K562 (cell line): Measurements from ENCODE around the gene SGMS1. TPM values are rescaled to one million over a fixed set of nuclear protein-coding genes. Genes with fewer than 3 reads are reported as not detected.

Experiments used
- ATF7 ChIP-seq: fragments of 450-650 bp; IDR thresholded peaks from 2 replicates; pipeline ENCODE4 v1.7.1; 2014; ENCODE audit warnings: mild to moderate bottlenecking, moderate library complexity
- CXXC5 ChIP-seq: fragments of 250-450 bp; sonication (Bioruptor Pico); IDR thresholded peaks from 2 replicates; pipeline ENCODE4 v1.8.0; 2022; ENCODE audit warnings: inconsistent platforms, mild to moderate bottlenecking, moderate library complexity
- DIDO1 ChIP-seq: fragments of 450-650 bp; IDR thresholded peaks from 2 replicates; pipeline ENCODE4 v1.6.1; 2016; ENCODE audit warnings: low read depth, missing biosample characterization, missing genetic modification characterization
- DNMT1 ChIP-seq: fragments of 450-650 bp; IDR thresholded peaks from 2 replicates; pipeline ENCODE4 v1.6.1; 2016; ENCODE audit warnings: antibody characterized with exemption, mild to moderate bottlenecking
- EGR1 ChIP-seq: fragments of 450-650 bp; conservative IDR thresholded peaks from 2 replicates; pipeline ENCODE4 v1.6.1; 2017; ENCODE audit warnings: mild to moderate bottlenecking
- ETS2 ChIP-seq: IDR thresholded peaks from 2 replicates; pipeline ENCODE4 v1.6.1; 2016; ENCODE audit warnings: borderline replicate concordance, missing genetic modification characterization, mild to moderate bottlenecking, moderate library complexity, missing compliant biosample characterization; ENCODE audit not compliant: poor library complexity, severe bottlenecking
- FOXJ2 ChIP-seq: fragments of 200-800 bp; sonication (Bioruptor generic); IDR thresholded peaks from 2 replicates; pipeline ENCODE4 v1.6.1; 2016; ENCODE audit warnings: missing genetic modification characterization, missing compliant biosample characterization
- FOXP4 ChIP-seq: sonication (generic); formaldehyde crosslinking; IDR thresholded peaks from 2 replicates; pipeline ENCODE4 v1.8.0; 2022; ENCODE audit warnings: mild to moderate bottlenecking, missing genetic modification reagents, borderline replicate concordance
- GATAD2A ChIP-seq: fragments of 450-650 bp; IDR thresholded peaks from 2 replicates; pipeline ENCODE4 v1.6.1; 2017
- HCFC1 ChIP-seq: IDR thresholded peaks from 2 replicates; pipeline ENCODE4 v1.6.1; 2012; ENCODE audit warnings: low read depth, low read length, improper control_type of control experiment
- HDAC3 ChIP-seq: fragments of 450-650 bp; IDR thresholded peaks from 2 replicates; pipeline ENCODE4 v1.6.1; 2018; ENCODE audit warnings: borderline replicate concordance, mild to moderate bottlenecking, moderate library complexity; ENCODE audit not compliant: partially characterized antibody
- IRF9 ChIP-seq: fragments of 450-650 bp; IDR thresholded peaks from 2 replicates; pipeline ENCODE4 v1.6.1; 2016; ENCODE audit warnings: missing biosample characterization, missing genetic modification characterization
- MAX ChIP-seq: sonication (generic); formaldehyde crosslinking; IDR thresholded peaks from 2 replicates; pipeline ENCODE4 v1.9.0; 2022; ENCODE audit warnings: mild to moderate bottlenecking, missing genetic modification reagents
- NFIX ChIP-seq: fragments of 250-450 bp; sonication (Bioruptor Pico); IDR thresholded peaks from 2 replicates; pipeline ENCODE4 v1.4.0; 2020; ENCODE audit warnings: low read depth, mild to moderate bottlenecking, moderate library complexity
- POLR2H ChIP-seq: IDR thresholded peaks from 2 replicates; pipeline ENCODE4 v1.6.1; 2016; ENCODE audit warnings: missing genetic modification characterization, low read depth, mild to moderate bottlenecking, control low read depth, missing compliant biosample characterization, moderate library complexity
- RBBP5 ChIP-seq: fragments of 200-600 bp; sonication (generic); IDR thresholded peaks from 2 replicates; pipeline ENCODE4 v1.6.1; 2012; ENCODE audit warnings: borderline replicate concordance, mild to moderate bottlenecking, low read length, control low read depth, inconsistent platforms; ENCODE audit not compliant: insufficient read depth, poor library complexity, severe bottlenecking
- RBM39 ChIP-seq: fragments of 200-400 bp; formaldehyde crosslinking; optimal IDR thresholded peaks from 2 replicates; pipeline ENCODE3; 2018; ENCODE audit warnings: low read depth, low read length
- SMAD4 ChIP-seq: fragments of 250-450 bp; sonication (Bioruptor Pico); conservative IDR thresholded peaks from 2 replicates; pipeline ENCODE4 v1.8.0; 2021; ENCODE audit warnings: inconsistent platforms, mild to moderate bottlenecking, moderate library complexity
- SMARCA5 ChIP-seq: fragments of 450-650 bp; IDR thresholded peaks from 2 replicates; pipeline ENCODE4 v1.6.1; 2016
- SMC3 ChIP-seq: conservative IDR thresholded peaks from 2 replicates; pipeline ENCODE4 v1.6.1; 2011; ENCODE audit warnings: low read depth, low read length, improper control_type of control experiment; ENCODE audit not compliant: insufficient read depth
- SPI1 ChIP-seq: IDR thresholded peaks from 2 replicates; pipeline ENCODE4 v1.6.1; 2011; ENCODE audit warnings: low read depth, low read length, control low read depth, borderline replicate concordance
- ZBTB1 ChIP-seq: sonication (generic); formaldehyde crosslinking; IDR thresholded peaks from 2 replicates; pipeline ENCODE4 v1.8.1; 2023; ENCODE audit warnings: missing genetic modification reagents, low read depth, mild to moderate bottlenecking, borderline replicate concordance
- ZNF146 ChIP-seq: IDR thresholded peaks from one replicate; pipeline ENCODE4 v1.6.1; 2018; ENCODE audit warnings: missing compliant biosample characterization; ENCODE audit not compliant: unreplicated experiment
- ZNF23 ChIP-seq: fragments of 250-450 bp; sonication (Bioruptor Pico); IDR thresholded peaks from 2 replicates; pipeline ENCODE4 v1.4.0; 2020; ENCODE audit warnings: mild to moderate bottlenecking
- ZNF24 ChIP-seq: fragments of 450-650 bp; IDR thresholded peaks from 2 replicates; pipeline ENCODE4 v1.6.1; 2016
- ZNF561 ChIP-seq: fragments of 450-650 bp; formaldehyde crosslinking; conservative IDR thresholded peaks from 2 replicates; pipeline ENCODE4 v1.4.0; 2020; ENCODE audit warnings: mild to moderate bottlenecking, moderate library complexity
- ZNF589 ChIP-seq: fragments of 200-800 bp; sonication (Bioruptor generic); IDR thresholded peaks from 2 replicates; pipeline ENCODE4 v1.6.1; 2016; ENCODE audit warnings: low read depth, missing genetic modification characterization, missing compliant biosample characterization
- polyA plus RNA-seq, 8 experiments: library from polyadenylated mRNA; depleted of rRNA in 4 of 8; stranded (reverse) in 5 of 8; unstranded in 3 of 8; fragments of >200 nt; fragmentation: Nextera tagmentation in 2 of 8; fragmentation: Illumina TruSeq in 1 of 8; extraction: Ambion mirVana in 2 of 8; extraction: Trizol in 1 of 8; gene quantifications; 2 replicates each; pipeline versions ENCODE4 v1.2.1 to v1.2.3, GENCODE V29; 2011 to 2014; ENCODE audit warnings: inconsistent platforms in 1 of 8, missing spikeins in 1 of 8
- total RNA-seq, 7 experiments: library from RNA; depleted of rRNA in 6 of 7; stranded (reverse); fragments of >200 nt in 6 of 7; fragmentation: Illumina TruSeq in 2 of 7; extraction: Trizol in 2 of 7; gene quantifications; 2 replicates each; pipeline versions ENCODE4 v1.2.1 to v1.2.3, GENCODE V29; 2011 to 2021; ENCODE audit warnings: low replicate concordance in 1 of 7

SGMS1 gene
- total and polyA plus RNA-seq, 9 of the 15 experiments (the other 6 are each of a cell fraction or from before 2014, with no cell fraction given), result 22.6 to 232 (median 82.2) TPM

- peak; percentile 44; the same call in 1 of the 2 replicates for TF ChIP-seq FOXJ2
- TF ChIP-seq SMAD4 (CRISPR knock-in tag), result no peak
- no peak for TF ChIP-seq DNMT1
- 0 out of 2 replicates have a peak, but pooled peaks have one; percentile 40 for TF ChIP-seq POLR2H (tag)
- no peak for TF ChIP-seq SMARCA5
- no peak for TF ChIP-seq FOXP4
- no peak for TF ChIP-seq ETS2 (tag)
- TF ChIP-seq ZBTB1 (CRISPR knock-in tag), result no peak
- TF ChIP-seq DIDO1 (tag), result no peak
- TF ChIP-seq SMC3, result no peak
- no peak for TF ChIP-seq RBBP5
- TF ChIP-seq NFIX (CRISPR knock-in tag), result no peak
- TF ChIP-seq ZNF24, result 0 out of 2 replicates have a peak, but pooled peaks have one; percentile 17
- no peak for TF ChIP-seq RBM39
- TF ChIP-seq ATF7, result peak; percentile 64; the same call in 1 of the 2 replicates
- TF ChIP-seq CXXC5 (CRISPR knock-in tag), result peak; percentile 32; the same call in 1 of the 2 replicates
- TF ChIP-seq EGR1, result no peak
- TF ChIP-seq HDAC3, result no peak
- TF ChIP-seq ZNF561 (CRISPR knock-in tag), result no peak
- no peak for TF ChIP-seq HCFC1
- no peak for TF ChIP-seq MAX
- no peak for TF ChIP-seq GATAD2A
- TF ChIP-seq ZNF146 (CRISPR knock-in tag), result no peak
- no peak for TF ChIP-seq SPI1
- TF ChIP-seq IRF9 (tag), result no peak
- 0 out of 2 replicates have a peak, but pooled peaks have one; percentile 34 for TF ChIP-seq ZNF23 (CRISPR knock-in tag)
- TF ChIP-seq ZNF589 (CRISPR knock-in tag), result peak; percentile 78; the same call in 1 of the 2 replicates
These were observed 30.0 kb downstream of the SGMS1 start (continued) for GRCh38 chr10:50593523-50594376.
